ENCODE data around the gene HSD17B8.

HSD17B8 gene

GRCh38 chr6:33204415-33205190 is at the start of gene HSD17B8:
TSS of gene HSD17B8 (plus strand) at chr6:33204655. CDS start at chr6:33204669, 14 bp downstream.
- H3K4me1 ChIP-seq (ENCODE audit: control insufficient read depth in 5 of 5, insufficient read depth in 5 of 5, low read length in 5 of 5), result peaks cover 15 to 56% (median 50%) of the 10 kb centered on the region in 5 donors
- H3K27me3 ChIP-seq (ENCODE audit: control insufficient read depth in 5 of 5, insufficient read depth in 4 of 5, low read length in 5 of 5), result no peaks in the 10 kb centered on the region
- peaks cover 7 to 26% (median 23%) of the 10 kb centered on the region in 5 donors for H3K36me3 ChIP-seq (ENCODE audit: control insufficient read depth in 5 of 5, insufficient read depth in 5 of 5, low read length in 5 of 5)
- peak within 1 kb of the TSS; percentile 60 to 88 (median 79) for H3K4me3 ChIP-seq (ENCODE audit: low read depth in 1 of 5, low read length in 5 of 5)
- H3K9ac ChIP-seq (ENCODE audit: low read length in 5 of 5), result peak within 1 kb of the TSS in 4 of 5 donors; percentile 76 to 87 (median 84)
- peak within 1 kb of the TSS; percentile 50 for H3K27ac ChIP-seq (ENCODE audit: low read depth, low read length)
- no peaks in the 10 kb centered on the region for H3K9me3 ChIP-seq (ENCODE audit: control insufficient read depth in 5 of 5, low read length in 5 of 5)

GRCh38 chr6:33156561-33156960 is 47.9 kb upstream of the HSD17B8 start:
- peaks cover 0 to 9% (median 7%) of the 10 kb centered on the region in 5 donors for H3K4me1 ChIP-seq (ENCODE audit: control insufficient read depth in 5 of 5, insufficient read depth in 5 of 5, low read length in 5 of 5)
- H3K4me3 ChIP-seq (ENCODE audit: low read depth in 1 of 5, low read length in 5 of 5), result no peak overlapping the region
- H3K36me3 ChIP-seq (ENCODE audit: control insufficient read depth in 5 of 5, insufficient read depth in 5 of 5, low read length in 5 of 5), result no peaks in the 10 kb centered on the region
- H3K27ac ChIP-seq (ENCODE audit: low read depth, low read length), result no peak overlapping the region
- H3K9me3 ChIP-seq (ENCODE audit: control insufficient read depth in 5 of 5, low read length in 5 of 5), result peaks cover 0 to 2% (median 0%) of the 10 kb centered on the region in 5 donors
- no peaks in the 10 kb centered on the region for H3K27me3 ChIP-seq (ENCODE audit: control insufficient read depth in 5 of 5, insufficient read depth in 4 of 5, low read length in 5 of 5)
- H3K9ac ChIP-seq (ENCODE audit: low read length in 5 of 5), result no peak overlapping the region

GRCh38 chr6:33156964-33157363 is 47.5 kb upstream of the HSD17B8 start:
- peaks cover 0 to 2% (median 0%) of the 10 kb centered on the region in 5 donors for H3K9me3 ChIP-seq (ENCODE audit: control insufficient read depth in 5 of 5, low read length in 5 of 5)
- H3K4me1 ChIP-seq (ENCODE audit: control insufficient read depth in 5 of 5, insufficient read depth in 5 of 5, low read length in 5 of 5), result peaks cover 0 to 13% (median 11%) of the 10 kb centered on the region in 5 donors
- H3K9ac ChIP-seq (ENCODE audit: low read length in 5 of 5), result no peak overlapping the region
- H3K27ac ChIP-seq (ENCODE audit: low read depth, low read length), result no peak overlapping the region
- H3K27me3 ChIP-seq (ENCODE audit: control insufficient read depth in 5 of 5, insufficient read depth in 4 of 5, low read length in 5 of 5), result no peaks in the 10 kb centered on the region
- no peaks in the 10 kb centered on the region for H3K36me3 ChIP-seq (ENCODE audit: control insufficient read depth in 5 of 5, insufficient read depth in 5 of 5, low read length in 5 of 5)
- H3K4me3 ChIP-seq (ENCODE audit: low read depth in 1 of 5, low read length in 5 of 5), result no peak overlapping the region

GRCh38 chr6:33160096-33160495 is 44.4 kb upstream of the HSD17B8 start:
- Histone ChIP-seq H3K9ac (ENCODE audit: low read length in 5 of 5) (no peak overlapping the region), H3K27me3 (ENCODE audit: control insufficient read depth in 5 of 5, insufficient read depth in 4 of 5, low read length in 5 of 5) (peaks cover 0 to 5% (median 0%) of the 10 kb centered on the region in 5 donors), H3K36me3 (ENCODE audit: control insufficient read depth in 5 of 5, insufficient read depth in 5 of 5, low read length in 5 of 5) (no peaks in the 10 kb centered on the region), H3K27ac (ENCODE audit: low read depth, low read length) (no peak overlapping the region), H3K4me3 (ENCODE audit: low read depth in 1 of 5, low read length in 5 of 5) (no peak overlapping the region), H3K4me1 (ENCODE audit: control insufficient read depth in 5 of 5, insufficient read depth in 5 of 5, low read length in 5 of 5) (peaks cover 0 to 17% (median 14%) of the 10 kb centered on the region in 5 donors), H3K9me3 (ENCODE audit: control insufficient read depth in 5 of 5, low read length in 5 of 5) (no peaks in the 10 kb centered on the region)

- H3K4me3 ChIP-seq (ENCODE audit: low read depth in 1 of 5, low read length in 5 of 5), result peak overlapping the region in 1 of 5 donors; percentile 73
These were observed 43.6 kb upstream of the HSD17B8 start for GRCh38 chr6:33160728-33161344.

GRCh38 chr6:33161354-33162331 is 42.8 kb upstream of the HSD17B8 start:
- peak overlapping the region; percentile 7 to 69 (median 60) for H3K9ac ChIP-seq (ENCODE audit: low read length in 5 of 5)

More at GRCh38 chr6:33160728-33161344, 43.6 kb upstream of the HSD17B8 start:
- no peaks in the 10 kb centered on the region for H3K9me3 ChIP-seq (ENCODE audit: control insufficient read depth in 5 of 5, low read length in 5 of 5)
- H3K27ac ChIP-seq (ENCODE audit: low read depth, low read length), result no peak overlapping the region
- peaks cover 0 to 5% (median 0%) of the 10 kb centered on the region in 5 donors for H3K27me3 ChIP-seq (ENCODE audit: control insufficient read depth in 5 of 5, insufficient read depth in 4 of 5, low read length in 5 of 5)
- H3K4me1 ChIP-seq (ENCODE audit: control insufficient read depth in 5 of 5, insufficient read depth in 5 of 5, low read length in 5 of 5), result peaks cover 0 to 17% (median 14%) of the 10 kb centered on the region in 5 donors
- H3K36me3 ChIP-seq (ENCODE audit: control insufficient read depth in 5 of 5, insufficient read depth in 5 of 5, low read length in 5 of 5), result no peaks in the 10 kb centered on the region
- peak overlapping the region in 3 of 5 donors; percentile 42 to 46 (median 43) for H3K9ac ChIP-seq (ENCODE audit: low read length in 5 of 5)

GRCh38 chr6:33163540-33163939 is 40.9 kb upstream of the HSD17B8 start:
- H3K4me3 ChIP-seq (ENCODE audit: low read depth in 1 of 5, low read length in 5 of 5), result no peak overlapping the region
- no peak overlapping the region for H3K9ac ChIP-seq (ENCODE audit: low read length in 5 of 5)
- peaks cover 0 to 17% (median 14%) of the 10 kb centered on the region in 5 donors for H3K4me1 ChIP-seq (ENCODE audit: control insufficient read depth in 5 of 5, insufficient read depth in 5 of 5, low read length in 5 of 5)
- H3K9me3 ChIP-seq (ENCODE audit: control insufficient read depth in 5 of 5, low read length in 5 of 5), result no peaks in the 10 kb centered on the region
- peaks cover 0 to 9% (median 0%) of the 10 kb centered on the region in 5 donors for H3K27me3 ChIP-seq (ENCODE audit: control insufficient read depth in 5 of 5, insufficient read depth in 4 of 5, low read length in 5 of 5)
- H3K27ac ChIP-seq (ENCODE audit: low read depth, low read length), result no peak overlapping the region
- no peaks in the 10 kb centered on the region for H3K36me3 ChIP-seq (ENCODE audit: control insufficient read depth in 5 of 5, insufficient read depth in 5 of 5, low read length in 5 of 5)

More at GRCh38 chr6:33161354-33162331, 42.8 kb upstream of the HSD17B8 start:
- H3K27me3 ChIP-seq (ENCODE audit: control insufficient read depth in 5 of 5, insufficient read depth in 4 of 5, low read length in 5 of 5), result peaks cover 0 to 9% (median 0%) of the 10 kb centered on the region in 5 donors
- peak overlapping the region; percentile 22 to 73 (median 62) for H3K4me3 ChIP-seq (ENCODE audit: low read depth in 1 of 5, low read length in 5 of 5)
- no peak overlapping the region for H3K27ac ChIP-seq (ENCODE audit: low read depth, low read length)
- H3K4me1 ChIP-seq (ENCODE audit: control insufficient read depth in 5 of 5, insufficient read depth in 5 of 5, low read length in 5 of 5), result peaks cover 0 to 17% (median 14%) of the 10 kb centered on the region in 5 donors
- H3K9me3 ChIP-seq (ENCODE audit: control insufficient read depth in 5 of 5, low read length in 5 of 5), result no peaks in the 10 kb centered on the region
- no peaks in the 10 kb centered on the region for H3K36me3 ChIP-seq (ENCODE audit: control insufficient read depth in 5 of 5, insufficient read depth in 5 of 5, low read length in 5 of 5)

GRCh38 chr6:33164176-33164575 is 40.3 kb upstream of the HSD17B8 start:
- Histone ChIP-seq H3K9me3 (ENCODE audit: control insufficient read depth in 5 of 5, low read length in 5 of 5) (no peaks in the 10 kb centered on the region), H3K27ac (ENCODE audit: low read depth, low read length) (no peak overlapping the region), H3K27me3 (ENCODE audit: control insufficient read depth in 5 of 5, insufficient read depth in 4 of 5, low read length in 5 of 5) (peaks cover 0 to 9% (median 0%) of the 10 kb centered on the region in 5 donors), H3K36me3 (ENCODE audit: control insufficient read depth in 5 of 5, insufficient read depth in 5 of 5, low read length in 5 of 5) (no peaks in the 10 kb centered on the region), H3K4me3 (ENCODE audit: low read depth in 1 of 5, low read length in 5 of 5) (no peak overlapping the region), H3K9ac (ENCODE audit: low read length in 5 of 5) (no peak overlapping the region), H3K4me1 (ENCODE audit: control insufficient read depth in 5 of 5, insufficient read depth in 5 of 5, low read length in 5 of 5) (peaks cover 0 to 17% (median 14%) of the 10 kb centered on the region in 5 donors)

- Histone ChIP-seq H3K27me3 (ENCODE audit: control insufficient read depth in 5 of 5, insufficient read depth in 4 of 5, low read length in 5 of 5) (peaks cover 0 to 9% (median 0%) of the 10 kb centered on the region in 5 donors), H3K4me1 (ENCODE audit: control insufficient read depth in 5 of 5, insufficient read depth in 5 of 5, low read length in 5 of 5) (peaks cover 0 to 17% (median 14%) of the 10 kb centered on the region in 5 donors), H3K27ac (ENCODE audit: low read depth, low read length) (no peak overlapping the region), H3K9ac (ENCODE audit: low read length in 5 of 5) (no peak overlapping the region), H3K4me3 (ENCODE audit: low read depth in 1 of 5, low read length in 5 of 5) (no peak overlapping the region), H3K9me3 (ENCODE audit: control insufficient read depth in 5 of 5, low read length in 5 of 5) (no peaks in the 10 kb centered on the region), H3K36me3 (ENCODE audit: control insufficient read depth in 5 of 5, insufficient read depth in 5 of 5, low read length in 5 of 5) (no peaks in the 10 kb centered on the region)
These were observed 39.6 kb upstream of the HSD17B8 start for GRCh38 chr6:33164665-33165373.

Data from subcutaneous abdominal adipose tissue (tissue), 5 donors.